ENCODE data around the gene SHLD3.

- TF ChIP-seq EZH2 (IDR thresholded peaks at IDR 0.05; ENCODE audit: borderline replicate concordance, insufficient read depth, low read length, poor library complexity, severe bottlenecking) (no peak), POLR2AphosphoS5 (IDR thresholded peaks at IDR 0.05) (peak; percentile 94), EP300 (conservative IDR thresholded peaks at IDR 0.05; ENCODE audit: poor library complexity, severe bottlenecking) (peak; percentile 9), MXI1 (conservative IDR thresholded peaks at IDR 0.05; ENCODE audit: poor library complexity, severe bottlenecking) (peak; percentile 63), SMC3 (conservative IDR thresholded peaks at IDR 0.05; ENCODE audit: poor library complexity) (peak; percentile 55), TAF1 (IDR thresholded peaks at IDR 0.05; ENCODE audit: low read depth) (peak; percentile 34), RAD21 (conservative IDR thresholded peaks at IDR 0.05) (no peak)
- TF ChIP-seq, protein P1, sequence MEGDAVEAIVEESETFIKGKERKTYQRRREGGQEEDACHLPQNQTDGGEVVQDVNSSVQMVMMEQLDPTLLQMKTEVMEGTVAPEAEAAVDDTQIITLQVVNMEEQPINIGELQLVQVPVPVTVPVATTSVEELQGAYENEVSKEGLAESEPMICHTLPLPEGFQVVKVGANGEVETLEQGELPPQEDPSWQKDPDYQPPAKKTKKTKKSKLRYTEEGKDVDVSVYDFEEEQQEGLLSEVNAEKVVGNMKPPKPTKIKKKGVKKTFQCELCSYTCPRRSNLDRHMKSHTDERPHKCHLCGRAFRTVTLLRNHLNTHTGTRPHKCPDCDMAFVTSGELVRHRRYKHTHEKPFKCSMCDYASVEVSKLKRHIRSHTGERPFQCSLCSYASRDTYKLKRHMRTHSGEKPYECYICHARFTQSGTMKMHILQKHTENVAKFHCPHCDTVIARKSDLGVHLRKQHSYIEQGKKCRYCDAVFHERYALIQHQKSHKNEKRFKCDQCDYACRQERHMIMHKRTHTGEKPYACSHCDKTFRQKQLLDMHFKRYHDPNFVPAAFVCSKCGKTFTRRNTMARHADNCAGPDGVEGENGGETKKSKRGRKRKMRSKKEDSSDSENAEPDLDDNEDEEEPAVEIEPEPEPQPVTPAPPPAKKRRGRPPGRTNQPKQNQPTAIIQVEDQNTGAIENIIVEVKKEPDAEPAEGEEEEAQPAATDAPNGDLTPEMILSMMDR (IDR thresholded peaks at IDR 0.05; ENCODE audit: poor library complexity, severe bottlenecking) = peak; percentile 46
These were observed 729 bp upstream of the SHLD3 start, which contains the start of gene TRIM23 for GRCh38 chr5:65624025-65624570.

Data from neural cell (in vitro differentiated cells).